SK-N-SH (cell line): ENCODE measurements around the gene FNDC4. TPM values are rescaled to one million over a fixed set of nuclear protein-coding genes. Genes with fewer than 3 reads are reported as not detected.
A peak's percentile ranks its signal among the peaks of the same experiment; 100 is the strongest.

ENCODE experiments used
- CTCF ChIA-PET: fragments of 300-600, 350-600 bp; formaldehyde crosslinking; extraction: SDS; loops from one replicate; lab custom pipeline; 2021; lab: Yijun Ruan, JAX
- POLR2A ChIA-PET: fragments of 350-600 bp; sonication (Branson Sonifier 250); formaldehyde crosslinking; extraction: SDS; loops from one replicate; lab custom pipeline; 2020; ENCODE audit warnings: antibody characterized with exemption, inconsistent platforms; lab: Yijun Ruan, JAX
- DNase-seq: peaks from one replicate; pipeline ENCODE4 v3.0.0; 2012
- H2AFZ ChIP-seq: fragments of 200-600 bp; sonication (generic); 2 replicates; pipeline ENCODE4 v1.8.1; 2016; ENCODE audit warnings: antibody characterized with exemption, mild to moderate bottlenecking, low read depth
- H3F3A ChIP-seq: fragments of 200-600 bp; sonication (generic); replicated peaks from 2 replicates; pipeline ENCODE3; 2016; ENCODE audit warnings: antibody characterized with exemption, mild to moderate bottlenecking; ENCODE audit not compliant: insufficient read depth
- H3K27ac ChIP-seq, 2 experiments: fragments of 200-500 bp in 1 of 2; fragments of 200-600 bp in 1 of 2; sonication (Bioruptor generic) in 1 of 2; sonication (generic), shearing (Covaris generic) in 1 of 2; 2 replicates each; pipeline versions ENCODE4 v1.5.1 to v1.6.1; 2014 to 2016; ENCODE audit warnings: low read depth in 2 of 2, inconsistent platforms in 1 of 2, low read length in 1 of 2, mild to moderate bottlenecking in 1 of 2, mixed read lengths in 1 of 2
- H3K27me3 ChIP-seq: fragments of 200-600 bp; sonication (generic), shearing (Covaris generic); 2 replicates; pipeline ENCODE4 v1.6.1; 2016; ENCODE audit warnings: mixed run types; ENCODE audit not compliant: insufficient read depth
- H3K36me3 ChIP-seq, 2 experiments: fragments of 200-500 bp in 1 of 2; fragments of 200-600 bp in 1 of 2; sonication (Bioruptor generic) in 1 of 2; sonication (generic) in 1 of 2; replicated peaks in 1 of 2; 2 replicates each; pipeline versions ENCODE3 to v1.5.1; 2014 to 2016; ENCODE audit warnings: low read length in 1 of 2, mild to moderate bottlenecking in 1 of 2; ENCODE audit not compliant: insufficient read depth in 2 of 2, control insufficient read depth in 1 of 2
- H3K4me1 ChIP-seq, 2 experiments: fragments of 200-500 bp in 1 of 2; fragments of 200-600 bp in 1 of 2; sonication (Bioruptor generic) in 1 of 2; sonication (generic), shearing (Covaris generic) in 1 of 2; 2 replicates each; pipeline versions ENCODE4 v1.5.1 to v1.6.1; 2014 to 2016; ENCODE audit warnings: low read depth in 1 of 2, low read length in 1 of 2, mixed run types in 1 of 2; ENCODE audit not compliant: insufficient read depth in 2 of 2, control insufficient read depth in 1 of 2
- H3K4me2 ChIP-seq: fragments of 200-600 bp; sonication (generic), shearing (Covaris generic); 2 replicates; pipeline ENCODE4 v1.6.1; 2017; ENCODE audit warnings: mixed run types
- H3K4me3 ChIP-seq, 2 experiments: fragments of 200-500 bp in 1 of 2; fragments of 200-600 bp in 1 of 2; sonication (Bioruptor generic) in 1 of 2; sonication (generic), shearing (Covaris generic) in 1 of 2; 2 replicates each; pipeline versions ENCODE4 v1.5.1 to v1.8.1; 2014 to 2016; ENCODE audit warnings: low read depth in 2 of 2, inconsistent platforms in 1 of 2, low read length in 1 of 2, mild to moderate bottlenecking in 1 of 2, mixed read lengths in 1 of 2, moderate library complexity in 1 of 2
- H3K79me2 ChIP-seq: fragments of 200-600 bp; sonication (generic); 2 replicates; pipeline ENCODE4 v1.8.1; 2017; ENCODE audit warnings: mild to moderate bottlenecking; ENCODE audit not compliant: insufficient read depth
- H3K9ac ChIP-seq: fragments of 200-600 bp; sonication (generic); 2 replicates; pipeline ENCODE4 v1.6.1; 2017; ENCODE audit warnings: mixed run types
- H3K9me2 ChIP-seq: fragments of 200-600 bp; sonication (generic); 2 replicates; pipeline ENCODE4 v1.6.1; 2017; ENCODE audit warnings: mixed run types
- H3K9me3 ChIP-seq: fragments of 200-600 bp; sonication (generic); 2 replicates; pipeline ENCODE4 v1.6.1; 2017; ENCODE audit warnings: mixed run types, mild to moderate bottlenecking, moderate library complexity
- H4K20me1 ChIP-seq: fragments of 200-600 bp; sonication (generic); 2 replicates; pipeline ENCODE4 v1.6.1; 2017; ENCODE audit warnings: mild to moderate bottlenecking, mixed run types; ENCODE audit not compliant: insufficient read depth
- CHD2 ChIP-seq: fragments of 150-350 bp; IDR thresholded peaks from 2 replicates; pipeline ENCODE4 v1.6.1; 2018; ENCODE audit warnings: low read length; ENCODE audit not compliant: partially characterized antibody
- ELF1 ChIP-seq: IDR thresholded peaks from 2 replicates; pipeline ENCODE4 v1.4.0; 2012
- EZH2phosphoT487 ChIP-seq: fragments of 200-600 bp; sonication (generic); IDR thresholded peaks from 2 replicates; pipeline ENCODE4 v1.6.1; 2017; ENCODE audit warnings: low read depth, mixed run types, mild to moderate bottlenecking, antibody characterized with exemption, moderate library complexity, borderline replicate concordance
- FOXJ3 ChIP-seq: sonication (generic); formaldehyde crosslinking; IDR thresholded peaks from 2 replicates; pipeline ENCODE4 v1.5.1; 2020; ENCODE audit warnings: mild to moderate bottlenecking, missing genetic modification reagents
- GABPA ChIP-seq: IDR thresholded peaks from 2 replicates; pipeline ENCODE4 v1.4.0; 2012; ENCODE audit warnings: low read depth, mild to moderate bottlenecking
- GATA2 ChIP-seq: sonication (generic); formaldehyde crosslinking; IDR thresholded peaks from 2 replicates; pipeline ENCODE4 v1.5.0; 2020; ENCODE audit warnings: mild to moderate bottlenecking, missing genetic modification reagents
- JUND ChIP-seq: IDR thresholded peaks from 2 replicates; pipeline ENCODE4 v1.4.0; 2012
- MAX ChIP-seq: IDR thresholded peaks from 2 replicates; pipeline ENCODE4 v1.4.0; 2012; ENCODE audit warnings: low read depth
- MXI1 ChIP-seq: IDR thresholded peaks from 2 replicates; pipeline ENCODE4 v1.6.1; 2012; ENCODE audit warnings: mild to moderate bottlenecking, low read depth, low read length, improper control_type of control experiment
- NRF1 ChIP-seq: IDR thresholded peaks from 2 replicates; pipeline ENCODE4 v1.6.1; 2012; ENCODE audit warnings: low read depth, mild to moderate bottlenecking, low read length
- RAD21 ChIP-seq: IDR thresholded peaks from 2 replicates; pipeline ENCODE4 v1.6.1; 2012; ENCODE audit warnings: mild to moderate bottlenecking, low read length
- RCOR1 ChIP-seq: fragments of 150-350 bp; IDR thresholded peaks from 2 replicates; pipeline ENCODE4 v1.6.1; 2017; ENCODE audit warnings: antibody characterized with exemption, low read length
- RXRA ChIP-seq: IDR thresholded peaks from 2 replicates; pipeline ENCODE4 v1.4.0; 2012; ENCODE audit warnings: low read depth, mild to moderate bottlenecking, borderline replicate concordance
- SIN3A ChIP-seq: IDR thresholded peaks from 2 replicates; pipeline ENCODE4 v1.6.1; 2012; ENCODE audit warnings: low read depth, mild to moderate bottlenecking, low read length, moderate library complexity, borderline replicate concordance
- SMC3 ChIP-seq: IDR thresholded peaks from 2 replicates; pipeline ENCODE4 v1.6.1; 2012; ENCODE audit warnings: low read depth, low read length, improper control_type of control experiment
- TAF1 ChIP-seq: IDR thresholded peaks from 2 replicates; pipeline ENCODE4 v1.6.1; 2012; ENCODE audit warnings: low read depth, mild to moderate bottlenecking, low read length, moderate library complexity, borderline replicate concordance
- TEAD4 ChIP-seq: IDR thresholded peaks from 2 replicates; pipeline ENCODE4 v1.4.0; 2012; ENCODE audit warnings: mild to moderate bottlenecking, borderline replicate concordance; ENCODE audit not compliant: insufficient read depth
- USF2 ChIP-seq: fragments of 150-350 bp; IDR thresholded peaks from 2 replicates; pipeline ENCODE4 v1.6.1; 2017; ENCODE audit warnings: antibody characterized with exemption, low read length, low read depth, borderline replicate concordance
- WGBS: methylation state at CpG from one replicate; pipeline ENCODE4 v1.1.6; 2017; ENCODE audit warnings: low lambda C conversion rate; 5-methylcytosine and 5-hydroxymethylcytosine counted together
- polyA plus RNA-seq, 3 experiments: library from polyadenylated mRNA; depleted of rRNA; stranded (reverse); fragments of >200 nt; gene quantifications; 2 replicates each; pipeline ENCODE4 v1.2.3, GENCODE V29; 2012
- TF ChIP-seq, protein P1 (sequence below): IDR thresholded peaks from 2 replicates; pipeline ENCODE4; 2012
- TF ChIP-seq, protein P2 (sequence below): IDR thresholded peaks from 2 replicates; pipeline ENCODE4 v1.6.1; 2012; ENCODE audit warnings: mild to moderate bottlenecking, low read depth, low read length, moderate library complexity

Gene FNDC4
- polyA plus RNA-seq, 1 of the 3 experiments (the other 2 are of a cell fraction): 27.0 TPM

GRCh38 chr2:27493948-27494283 lies 1.1 kb downstream of the FNDC4 start:
- Histone ChIP-seq H3K36me3 (peaks cover 0 to 8% of the 10 kb centered on the region in 2 experiments), H3K79me2 (no peaks in the 10 kb centered on the region), H3K4me2 (peak overlapping the region; percentile 94), H3K9me3 (no peaks in the 10 kb centered on the region), H3K9ac (no peak overlapping the region), H3K27me3 (no peaks in the 10 kb centered on the region), H3K4me1 (peaks cover 7 to 18% of the 10 kb centered on the region in 2 experiments), H4K20me1 (no peaks in the 10 kb centered on the region), H3K9me2 (no peaks in the 10 kb centered on the region), H2AFZ (no peak overlapping the region), H3F3A (peaks cover 10% of the 10 kb centered on the region), H3K27ac (no peak overlapping the region), H3K4me3 (peak overlapping the region in 1 of 2 experiments; percentile 85; a peak in 3 of 4 replicates)
- WGBS: 95% methylated on average over 11 of the region's 13 CpGs
- POLR2A ChIA-PET: interaction anchor here (1.5 kb wide), 1 partner anchor 84 kb away, joined by 6 read pairs; the partner anchor contains the start of gene PPM1G
- no peak for TF ChIP-seq CHD2
- TF ChIP-seq RCOR1: no peak
- no peak for TF ChIP-seq TEAD4
- TF ChIP-seq, protein P1, sequence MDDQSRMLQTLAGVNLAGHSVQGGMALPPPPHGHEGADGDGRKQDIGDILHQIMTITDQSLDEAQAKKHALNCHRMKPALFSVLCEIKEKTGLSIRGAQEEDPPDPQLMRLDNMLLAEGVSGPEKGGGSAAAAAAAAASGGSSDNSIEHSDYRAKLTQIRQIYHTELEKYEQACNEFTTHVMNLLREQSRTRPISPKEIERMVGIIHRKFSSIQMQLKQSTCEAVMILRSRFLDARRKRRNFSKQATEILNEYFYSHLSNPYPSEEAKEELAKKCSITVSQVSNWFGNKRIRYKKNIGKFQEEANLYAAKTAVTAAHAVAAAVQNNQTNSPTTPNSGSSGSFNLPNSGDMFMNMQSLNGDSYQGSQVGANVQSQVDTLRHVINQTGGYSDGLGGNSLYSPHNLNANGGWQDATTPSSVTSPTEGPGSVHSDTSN: no peak
- no peak for TF ChIP-seq MAX
- no peak for TF ChIP-seq EZH2phosphoT487
- no peak for TF ChIP-seq GATA2 (CRISPR knock-in tag)
- no peak for TF ChIP-seq NRF1
- no peak for TF ChIP-seq ELF1
- no peak for TF ChIP-seq FOXJ3 (CRISPR knock-in tag)
- no peak for TF ChIP-seq MXI1
- DNase-seq: peak; percentile 31
- CTCF ChIA-PET: interaction anchor here (0.8 to 2.6 kb wide), 2 partner anchors 190 to 191 kb away, joined by 4 to 13 read pairs; no protein-coding TSS in a partner anchor

DNA sequence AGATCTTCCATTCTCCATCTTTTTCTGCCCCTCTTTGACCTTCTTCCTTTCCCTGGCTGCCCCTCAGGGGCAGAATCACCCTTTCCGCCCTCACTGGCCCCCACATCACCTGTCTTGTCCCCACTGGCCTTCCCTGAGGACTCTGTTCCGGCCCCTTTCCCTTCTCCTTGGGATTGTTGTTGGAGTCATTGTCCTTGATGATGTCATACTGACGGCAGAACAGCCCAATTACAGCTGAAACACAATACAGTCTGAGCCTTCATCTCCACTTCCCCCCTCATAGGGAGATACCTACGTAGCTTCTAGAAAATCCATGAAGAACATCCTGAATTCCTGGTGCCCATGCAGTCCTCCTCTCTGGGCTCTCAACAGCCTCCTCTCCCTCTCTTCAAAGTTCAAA lies 2.4 kb downstream of the FNDC4 start:
- POLR2A ChIA-PET: no interaction called here
- H3K36me3 ChIP-seq: peaks cover 0 to 8% of the 10 kb centered on the region in 2 experiments

More for the DNA sequence above, 2.4 kb downstream of the FNDC4 start:
- Histone ChIP-seq H3K4me1 (peaks cover 7 to 20% of the 10 kb centered on the region in 2 experiments), H3K9me2 (no peaks in the 10 kb centered on the region), H3K9me3 (no peaks in the 10 kb centered on the region), H2AFZ (no peak overlapping the region), H3K4me2 (no peak overlapping the region), H4K20me1 (no peaks in the 10 kb centered on the region), H3F3A (peaks cover 10% of the 10 kb centered on the region), H3K9ac (no peak overlapping the region), H3K79me2 (peaks cover 12% of the 10 kb centered on the region; the same call in 1 of the 2 replicates), H3K27me3 (no peaks in the 10 kb centered on the region), H3K4me3 (no peak overlapping the region), H3K27ac (no peak overlapping the region)
- TF ChIP-seq NRF1: no peak
- no peak for TF ChIP-seq GABPA
- TF ChIP-seq SIN3A: no peak
- TF ChIP-seq MAX: no peak
- no peak for TF ChIP-seq SMC3
- TF ChIP-seq RXRA: no peak
- TF ChIP-seq MXI1: no peak
- no peak for TF ChIP-seq RAD21
- TF ChIP-seq, protein P2, sequence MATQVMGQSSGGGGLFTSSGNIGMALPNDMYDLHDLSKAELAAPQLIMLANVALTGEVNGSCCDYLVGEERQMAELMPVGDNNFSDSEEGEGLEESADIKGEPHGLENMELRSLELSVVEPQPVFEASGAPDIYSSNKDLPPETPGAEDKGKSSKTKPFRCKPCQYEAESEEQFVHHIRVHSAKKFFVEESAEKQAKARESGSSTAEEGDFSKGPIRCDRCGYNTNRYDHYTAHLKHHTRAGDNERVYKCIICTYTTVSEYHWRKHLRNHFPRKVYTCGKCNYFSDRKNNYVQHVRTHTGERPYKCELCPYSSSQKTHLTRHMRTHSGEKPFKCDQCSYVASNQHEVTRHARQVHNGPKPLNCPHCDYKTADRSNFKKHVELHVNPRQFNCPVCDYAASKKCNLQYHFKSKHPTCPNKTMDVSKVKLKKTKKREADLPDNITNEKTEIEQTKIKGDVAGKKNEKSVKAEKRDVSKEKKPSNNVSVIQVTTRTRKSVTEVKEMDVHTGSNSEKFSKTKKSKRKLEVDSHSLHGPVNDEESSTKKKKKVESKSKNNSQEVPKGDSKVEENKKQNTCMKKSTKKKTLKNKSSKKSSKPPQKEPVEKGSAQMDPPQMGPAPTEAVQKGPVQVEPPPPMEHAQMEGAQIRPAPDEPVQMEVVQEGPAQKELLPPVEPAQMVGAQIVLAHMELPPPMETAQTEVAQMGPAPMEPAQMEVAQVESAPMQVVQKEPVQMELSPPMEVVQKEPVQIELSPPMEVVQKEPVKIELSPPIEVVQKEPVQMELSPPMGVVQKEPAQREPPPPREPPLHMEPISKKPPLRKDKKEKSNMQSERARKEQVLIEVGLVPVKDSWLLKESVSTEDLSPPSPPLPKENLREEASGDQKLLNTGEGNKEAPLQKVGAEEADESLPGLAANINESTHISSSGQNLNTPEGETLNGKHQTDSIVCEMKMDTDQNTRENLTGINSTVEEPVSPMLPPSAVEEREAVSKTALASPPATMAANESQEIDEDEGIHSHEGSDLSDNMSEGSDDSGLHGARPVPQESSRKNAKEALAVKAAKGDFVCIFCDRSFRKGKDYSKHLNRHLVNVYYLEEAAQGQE: no peak
- no peak for TF ChIP-seq JUND
- TF ChIP-seq CHD2: no peak
- no peak for TF ChIP-seq USF2
- TF ChIP-seq TAF1: no peak
- no peak for TF ChIP-seq RCOR1
- TF ChIP-seq FOXJ3 (CRISPR knock-in tag): no peak
- CTCF ChIA-PET: no interaction called here
- no peak for DNase-seq
- WGBS: 85% methylated on average over 4 of the region's 4 CpGs
